HG02759 (cell line): ENCODE data around the gene GRM4.
"Not testable (repeated sequence)": the region's sequence is repeated elsewhere in the genome, so short reads cannot be mapped to it uniquely, and the experiment has no call there.

Experiments used
- ATAC-seq: cut with Tn5 transposase; IDR thresholded peaks from one replicate; pipeline ENCODE4 v1.9.1; 2021; ENCODE audit warnings: mild to moderate bottlenecking, moderate library complexity; ENCODE audit not compliant: unreplicated experiment

GRM4 gene

GRCh38 chr6:34146021-34146782 is at the start of gene GRM4:
Gene GRM4 (minus strand): TSS chr6:34146087. CDS start chr6:34133496, 12,591 bp downstream.
- no peak for ATAC-seq

- no peak for ATAC-seq
Observed at GRCh38 chr6:34194772-34195171, 48.9 kb upstream of the GRM4 start.

GRCh38 chr6:34190504-34191122 is 44.7 kb upstream of the GRM4 start:
- ATAC-seq = no peak

DNA sequence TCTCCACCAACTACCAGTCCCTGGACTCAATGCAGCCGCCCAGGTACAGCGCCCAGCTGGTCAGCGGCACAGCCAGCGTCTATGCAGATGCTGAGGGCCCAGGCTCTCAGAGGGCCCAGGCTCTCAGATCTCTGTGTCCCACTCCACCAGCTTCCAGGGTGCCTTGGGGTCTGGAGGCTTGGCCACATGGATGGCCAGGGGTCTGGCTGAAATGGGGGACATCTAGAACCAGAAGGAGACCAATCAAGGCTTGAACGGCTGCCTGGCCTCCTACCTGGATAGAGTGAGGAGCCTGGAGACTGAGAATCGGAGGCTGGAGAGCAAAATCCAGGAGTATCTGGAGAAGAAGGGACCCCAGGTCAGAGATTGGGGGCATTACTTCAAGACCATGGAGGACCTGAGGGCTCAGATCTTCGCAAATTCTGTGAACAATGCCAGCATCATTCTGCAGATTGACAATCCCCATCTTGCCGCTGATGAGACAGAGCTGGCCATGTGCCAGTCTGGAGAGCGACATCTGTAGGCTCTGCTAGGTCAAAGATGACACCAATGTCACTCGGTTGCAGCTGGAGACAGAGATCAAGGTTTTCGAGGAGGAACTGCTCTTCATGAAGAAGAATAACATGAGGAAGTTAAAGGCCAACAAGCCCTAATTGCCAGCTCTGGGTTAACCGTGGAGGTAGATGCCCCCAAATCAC is 44.1 kb upstream of the GRM4 start:
- ATAC-seq = no peak

GRCh38 chr6:34184726-34185125 is 38.8 kb upstream of the GRM4 start:
- ATAC-seq = not testable (repeated sequence)

- no peak for ATAC-seq
Observed at GRCh38 chr6:34182751-34183531, 37.1 kb upstream of the GRM4 start.

DNA sequence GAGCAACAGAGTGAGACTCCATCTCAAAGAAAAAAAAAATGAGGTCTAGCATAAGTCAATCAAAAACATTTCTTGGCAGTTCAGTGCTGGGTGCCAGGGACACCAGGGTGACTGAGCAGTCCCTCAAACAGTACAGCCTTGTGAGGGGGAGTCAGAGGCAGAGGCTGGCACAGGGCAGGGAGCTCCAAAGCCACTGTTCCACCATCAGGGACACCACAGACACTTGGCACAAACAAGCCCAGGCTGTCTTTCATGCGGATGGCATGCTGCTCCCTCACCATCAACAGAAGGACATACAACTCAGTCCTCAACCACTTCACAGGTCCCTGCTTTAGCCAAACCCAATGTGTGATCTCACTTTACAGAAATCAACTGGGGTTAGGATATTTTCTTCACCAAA is 36.0 kb upstream of the GRM4 start:
- ATAC-seq = no peak

GRCh38 chr6:34179106-34179720 is 33.3 kb upstream of the GRM4 start:
- no peak for ATAC-seq

GRCh38 chr6:34178357-34179105 is 32.6 kb upstream of the GRM4 start:
- no peak for ATAC-seq

DNA sequence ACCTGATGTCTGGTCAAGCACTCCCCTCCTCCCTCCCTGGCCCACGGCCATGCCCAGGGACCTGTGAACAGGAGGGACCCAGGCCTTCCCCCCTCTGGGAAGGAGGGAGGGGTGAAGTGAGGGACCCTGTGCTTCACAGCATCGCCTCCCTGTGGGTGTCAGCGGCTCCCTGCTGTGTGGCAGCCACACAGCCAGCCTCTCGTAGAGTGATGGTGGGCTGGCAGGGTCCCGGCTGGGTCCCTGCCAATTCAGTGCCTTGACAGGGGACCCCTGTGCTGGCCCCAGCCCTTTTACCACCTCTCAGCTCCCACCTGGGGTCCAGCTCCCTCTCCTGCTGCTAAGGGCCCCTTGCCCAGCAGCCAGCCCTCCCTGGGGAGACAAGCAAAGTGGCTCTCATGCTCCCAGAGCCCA is 31.3 kb upstream of the GRM4 start:
- no peak for ATAC-seq

DNA sequence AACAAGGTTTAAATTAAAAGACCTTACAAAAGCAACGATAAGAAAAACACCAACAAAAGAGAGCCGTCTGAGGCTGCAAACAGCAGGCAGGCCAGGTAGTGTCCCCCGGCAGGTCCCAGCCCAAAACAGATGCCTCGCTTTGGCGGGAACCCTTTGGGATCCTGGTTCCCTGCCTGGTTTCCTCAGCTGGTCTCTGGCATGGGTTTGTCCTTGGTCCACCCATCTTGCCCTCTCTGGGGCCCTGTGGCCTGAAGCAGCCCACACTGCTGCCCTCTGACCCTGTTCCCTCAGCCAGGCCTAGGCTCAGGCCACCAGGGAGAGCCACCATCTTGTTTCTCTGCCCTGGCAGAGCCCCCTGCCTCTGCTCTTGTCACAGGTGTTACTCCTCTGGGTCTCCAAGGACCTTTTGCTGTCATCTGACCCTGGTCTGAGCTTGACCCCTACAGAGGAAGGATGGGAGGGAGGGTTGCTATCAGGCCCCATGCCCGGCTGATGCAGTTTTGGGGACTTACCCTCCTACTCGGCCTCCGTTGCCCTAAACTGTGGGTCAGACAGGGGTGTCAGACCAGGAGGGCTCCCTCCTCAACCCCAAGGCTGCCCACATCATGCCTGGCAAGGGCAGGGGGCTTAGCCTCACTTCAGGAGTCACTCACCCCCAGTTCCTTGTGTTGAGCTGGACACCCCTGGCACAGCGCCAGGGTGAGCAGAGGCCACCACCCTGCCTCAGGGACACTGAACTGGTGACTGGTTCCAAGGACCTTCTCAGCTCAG is 30.6 kb upstream of the GRM4 start:
- ATAC-seq = no peak

DNA sequence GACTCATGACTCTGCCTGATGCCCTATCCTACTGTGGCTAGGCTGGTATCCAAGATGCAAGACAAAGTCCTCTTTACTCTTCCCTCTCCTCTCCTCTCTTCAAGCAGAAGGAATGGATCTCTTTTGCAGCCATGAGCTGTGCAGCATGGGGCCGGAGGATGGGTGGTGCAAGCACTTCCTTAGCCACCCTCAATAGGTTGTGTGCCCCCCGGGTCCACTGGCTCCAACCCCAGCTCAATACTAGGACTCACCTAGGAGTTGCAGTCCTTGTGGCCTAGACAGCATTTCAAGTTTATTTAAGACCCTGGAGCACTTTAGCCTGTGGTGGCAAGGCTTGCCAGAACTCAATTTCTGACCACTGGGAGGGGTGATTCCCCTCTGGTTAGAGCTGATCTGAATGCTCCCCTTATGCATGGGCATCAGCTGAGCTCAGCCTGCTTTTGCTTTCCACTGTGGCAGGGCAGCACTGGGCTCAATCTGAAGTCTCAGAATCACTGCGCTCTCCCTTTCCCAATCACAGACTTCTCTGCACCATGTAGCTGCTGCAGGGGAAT is 29.0 kb upstream of the GRM4 start:
- no peak for ATAC-seq

DNA sequence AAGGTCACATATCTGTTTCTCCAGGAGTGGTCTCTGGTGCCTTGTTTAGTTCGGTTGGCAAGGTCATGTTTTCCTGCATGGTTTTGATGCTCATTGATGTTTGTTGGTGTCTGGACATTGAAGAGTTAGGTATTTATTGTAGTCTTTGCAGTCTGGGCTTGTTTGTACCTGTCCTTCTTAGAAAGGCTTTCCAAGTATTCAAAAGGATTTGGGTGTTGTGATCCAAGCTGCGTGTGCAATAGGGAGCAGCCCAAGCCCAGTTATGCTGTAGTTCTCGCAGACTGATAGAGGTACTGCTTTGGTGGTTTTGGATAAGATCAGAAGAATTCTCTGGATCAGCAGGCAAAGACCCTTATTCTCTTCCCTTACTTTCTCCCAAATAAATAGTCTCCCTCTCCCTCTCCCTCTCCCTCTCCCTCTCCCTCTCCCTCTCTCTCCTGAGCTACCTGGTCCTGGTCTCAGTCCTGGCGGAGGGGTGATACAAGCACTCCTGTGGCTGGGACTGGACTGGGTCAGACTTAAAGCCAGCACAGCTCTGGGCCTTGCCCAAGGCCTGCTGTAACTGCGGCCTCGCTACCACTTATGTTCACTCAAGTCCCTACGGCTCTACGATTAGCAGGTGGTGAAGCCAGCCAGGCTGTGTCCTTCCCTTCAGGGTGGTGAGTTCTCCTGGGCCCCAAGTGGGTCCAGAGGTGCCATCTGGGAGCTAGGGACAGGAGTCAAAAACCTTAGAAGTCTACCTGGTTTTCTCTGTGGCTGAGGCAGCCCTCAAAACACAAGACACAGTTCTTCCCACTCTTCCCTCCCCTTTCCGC is 27.3 kb upstream of the GRM4 start:
- no peak for ATAC-seq

- no peak for ATAC-seq
Observed at GRCh38 chr6:34170346-34170745, 24.5 kb upstream of the GRM4 start.

DNA sequence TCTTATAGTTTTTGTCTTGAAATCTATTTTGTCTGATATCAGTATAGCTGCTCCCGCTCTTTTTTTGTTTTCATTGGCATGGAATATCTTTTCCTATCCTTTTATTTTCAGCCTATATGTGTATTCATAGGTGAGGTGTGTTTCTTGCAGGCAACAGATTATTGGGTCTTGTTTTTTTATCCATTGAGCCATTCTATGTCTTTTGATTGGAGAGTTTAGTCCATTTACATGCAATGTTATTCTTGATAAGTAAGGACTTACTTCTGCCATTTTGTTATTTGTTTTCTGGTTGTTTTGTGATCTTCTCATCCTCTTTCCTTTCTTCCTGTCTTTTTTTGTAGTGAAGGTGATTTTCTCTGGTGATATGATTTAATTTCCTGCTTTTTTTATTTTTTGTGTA is 24.0 kb upstream of the GRM4 start:
- ATAC-seq = no peak

DNA sequence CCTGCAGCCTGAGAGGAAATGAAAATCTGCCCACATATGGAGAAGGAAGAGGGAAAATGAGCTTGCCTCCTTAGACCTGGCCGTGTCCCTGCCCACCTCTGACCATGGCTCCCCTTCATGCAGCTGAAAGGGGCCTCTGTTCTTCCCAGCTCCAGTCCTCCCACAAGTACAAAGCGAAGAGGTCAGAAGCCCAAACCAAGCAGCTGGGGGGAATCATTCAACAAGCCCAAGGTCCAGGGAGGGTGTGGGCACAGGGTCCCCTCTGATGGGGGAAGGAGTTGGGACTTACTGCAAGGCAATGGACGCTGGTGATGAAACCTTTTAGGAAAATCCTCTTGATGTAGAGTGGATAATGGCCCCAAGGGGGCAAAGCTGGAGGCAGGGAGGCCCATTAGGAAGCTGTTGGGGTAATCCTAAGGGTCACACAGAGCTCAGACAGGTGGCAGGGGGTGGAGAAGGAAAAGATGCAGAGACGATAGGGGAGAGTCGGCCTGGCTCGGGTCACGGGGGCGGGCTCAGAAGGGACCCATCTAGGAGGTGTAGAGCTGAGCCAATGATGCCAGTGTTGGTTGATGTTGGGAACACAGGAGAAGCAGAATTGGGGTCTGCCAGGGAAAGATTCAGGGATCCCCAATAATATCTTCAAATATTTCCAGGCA is 16.1 kb upstream of the GRM4 start:
- no peak for ATAC-seq

DNA sequence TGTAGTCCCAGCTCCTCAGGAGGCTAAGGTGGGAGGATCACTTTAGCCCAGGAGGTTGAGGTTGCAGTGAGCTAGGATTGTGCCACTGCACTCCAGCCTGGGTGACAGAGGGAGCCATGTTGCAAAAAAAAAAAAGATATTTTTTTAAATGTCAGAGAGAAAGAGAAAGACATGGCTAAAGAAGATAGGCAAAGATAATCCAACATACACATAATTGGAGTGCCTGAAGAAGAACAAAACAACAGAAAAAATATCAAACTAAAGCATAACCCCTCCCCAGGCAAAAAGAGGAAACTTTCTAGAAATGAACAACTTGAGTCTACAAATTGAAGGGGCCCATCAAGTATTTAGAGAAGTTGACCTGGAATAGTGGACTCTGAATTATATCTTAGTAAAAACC is 14.0 kb upstream of the GRM4 start:
- no peak for ATAC-seq

DNA sequence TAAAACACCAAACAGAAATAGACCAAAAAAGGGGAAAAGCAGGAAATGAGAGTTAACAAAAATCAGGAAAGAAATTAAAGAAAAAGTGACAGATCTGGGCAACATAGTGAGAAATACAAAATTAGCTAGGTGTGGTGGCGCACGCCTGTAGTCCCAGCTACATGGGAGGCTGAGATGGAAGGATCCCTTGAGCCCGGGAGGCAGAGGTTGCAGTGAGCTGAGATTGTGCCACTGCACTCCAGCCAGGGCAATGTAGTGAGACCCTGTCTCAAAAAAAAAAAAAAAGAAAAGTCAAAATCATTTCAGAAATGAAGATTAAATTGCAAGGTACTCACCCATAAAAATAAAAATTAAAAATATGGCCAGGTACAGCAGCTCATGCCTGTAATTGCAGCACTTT is 13.0 kb upstream of the GRM4 start:
- ATAC-seq = no peak
